Prostate gland (tissue), 2 donors: ENCODE data around the gene LINC00305.

Experiments used
- POLR2A ChIP-seq: fragments of 450-650 bp; IDR thresholded peaks from one replicate; pipeline ENCODE4 v1.6.1; 2016; ENCODE audit warnings: antibody characterized with exemption, mild to moderate bottlenecking
- TF ChIP-seq, protein P1 (sequence below), 4 experiments: fragments of 200-600 bp in 2 of 4; fragments of 450-650 bp in 2 of 4; sonication (generic) in 2 of 4; IDR thresholded peaks; 1 replicate in 3 of 4; 2 replicates in 1 of 4; pipeline ENCODE4 v1.5.1; 2016 to 2019; ENCODE audit warnings: antibody characterized with exemption in 4 of 4, mild to moderate bottlenecking in 2 of 4, moderate library complexity in 2 of 4

DNA sequence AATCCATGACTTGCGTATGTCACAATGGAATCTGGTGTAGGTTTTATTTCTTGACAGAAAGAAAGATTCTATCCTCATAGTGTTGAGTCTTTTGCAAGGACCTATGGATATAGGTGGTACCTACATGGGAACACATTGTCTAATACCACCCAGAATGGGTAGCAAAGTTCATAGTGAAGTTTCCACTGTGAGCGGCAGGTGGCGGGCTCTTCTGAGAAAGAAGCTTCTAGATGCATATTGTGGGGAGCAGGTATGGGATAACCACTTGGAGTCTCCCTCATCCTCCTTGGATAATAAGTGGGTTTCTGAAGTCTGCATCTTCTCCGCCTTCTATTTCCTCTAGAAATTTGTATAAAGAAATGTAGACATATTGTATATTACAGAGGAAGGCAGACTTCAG lies 44.9 kb downstream of the LINC00305 start:
- no peak for TF ChIP-seq POLR2A
- TF ChIP-seq, protein P1, sequence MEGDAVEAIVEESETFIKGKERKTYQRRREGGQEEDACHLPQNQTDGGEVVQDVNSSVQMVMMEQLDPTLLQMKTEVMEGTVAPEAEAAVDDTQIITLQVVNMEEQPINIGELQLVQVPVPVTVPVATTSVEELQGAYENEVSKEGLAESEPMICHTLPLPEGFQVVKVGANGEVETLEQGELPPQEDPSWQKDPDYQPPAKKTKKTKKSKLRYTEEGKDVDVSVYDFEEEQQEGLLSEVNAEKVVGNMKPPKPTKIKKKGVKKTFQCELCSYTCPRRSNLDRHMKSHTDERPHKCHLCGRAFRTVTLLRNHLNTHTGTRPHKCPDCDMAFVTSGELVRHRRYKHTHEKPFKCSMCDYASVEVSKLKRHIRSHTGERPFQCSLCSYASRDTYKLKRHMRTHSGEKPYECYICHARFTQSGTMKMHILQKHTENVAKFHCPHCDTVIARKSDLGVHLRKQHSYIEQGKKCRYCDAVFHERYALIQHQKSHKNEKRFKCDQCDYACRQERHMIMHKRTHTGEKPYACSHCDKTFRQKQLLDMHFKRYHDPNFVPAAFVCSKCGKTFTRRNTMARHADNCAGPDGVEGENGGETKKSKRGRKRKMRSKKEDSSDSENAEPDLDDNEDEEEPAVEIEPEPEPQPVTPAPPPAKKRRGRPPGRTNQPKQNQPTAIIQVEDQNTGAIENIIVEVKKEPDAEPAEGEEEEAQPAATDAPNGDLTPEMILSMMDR (IDR thresholded peaks at IDR 0.05): no peak
